ENCODE measurements around the gene RAB43.
"Not testable (repeated sequence)": the region's sequence is repeated elsewhere in the genome, so short reads cannot be mapped to it uniquely, and the experiment has no call there.

The RAB43 gene

GRCh38 chr3:129120254-129121004 lies 1.2 kb downstream of the RAB43 start:
- Histone ChIP-seq H3K27me3 (ENCODE audit: low read depth, low read length) (no peaks in the 10 kb centered on the region), H3K36me3 (ENCODE audit: control insufficient read depth in 1 of 2, insufficient read depth in 2 of 2, low read length in 2 of 2) (no peaks in the 10 kb centered on the region), H3K4me1 (ENCODE audit: control insufficient read depth in 1 of 2, insufficient read depth in 2 of 2, low read length in 2 of 2) (peaks cover 20% of the 10 kb centered on the region in 2 donors), H3K27ac (ENCODE audit: low read length) (peak overlapping the region; percentile 60), H3K4me3 (ENCODE audit: low read depth in 1 of 2, low read length in 2 of 2) (peak overlapping the region; percentile 51 to 83), H3K9me3 (ENCODE audit: control insufficient read depth in 1 of 2, low read length in 2 of 2) (no peaks in the 10 kb centered on the region)

GRCh38 chr3:129119365-129120100 lies 2.1 kb downstream of the RAB43 start:
- H3K36me3 ChIP-seq (ENCODE audit: control insufficient read depth in 1 of 2, insufficient read depth in 2 of 2, low read length in 2 of 2): no peaks in the 10 kb centered on the region
- H3K9me3 ChIP-seq (ENCODE audit: control insufficient read depth in 1 of 2, low read length in 2 of 2): no peaks in the 10 kb centered on the region
- peaks cover 20% of the 10 kb centered on the region in 2 donors for H3K4me1 ChIP-seq (ENCODE audit: control insufficient read depth in 1 of 2, insufficient read depth in 2 of 2, low read length in 2 of 2)
- peak overlapping the region; percentile 60 for H3K27ac ChIP-seq (ENCODE audit: low read length)
- H3K4me3 ChIP-seq (ENCODE audit: low read depth in 1 of 2, low read length in 2 of 2): peak overlapping the region; percentile 51 to 83
- H3K27me3 ChIP-seq (ENCODE audit: low read depth, low read length): no peaks in the 10 kb centered on the region

GRCh38 chr3:129118745-129119144 lies 2.9 kb downstream of the RAB43 start:
- no peak overlapping the region for H3K27ac ChIP-seq (ENCODE audit: low read length)
- H3K27me3 ChIP-seq (ENCODE audit: low read depth, low read length): no peaks in the 10 kb centered on the region
- H3K36me3 ChIP-seq (ENCODE audit: control insufficient read depth in 1 of 2, insufficient read depth in 2 of 2, low read length in 2 of 2): peaks cover 0 to 8% of the 10 kb centered on the region in 2 donors
- no peaks in the 10 kb centered on the region for H3K9me3 ChIP-seq (ENCODE audit: control insufficient read depth in 1 of 2, low read length in 2 of 2)
- no peak overlapping the region for H3K4me3 ChIP-seq (ENCODE audit: low read depth in 1 of 2, low read length in 2 of 2)
- peaks cover 20% of the 10 kb centered on the region in 2 donors for H3K4me1 ChIP-seq (ENCODE audit: control insufficient read depth in 1 of 2, insufficient read depth in 2 of 2, low read length in 2 of 2)

GRCh38 chr3:129117134-129117533 lies 4.5 kb downstream of the RAB43 start:
- Histone ChIP-seq H3K4me1 (ENCODE audit: control insufficient read depth in 1 of 2, insufficient read depth in 2 of 2, low read length in 2 of 2) (peaks cover 20% of the 10 kb centered on the region in 2 donors), H3K27ac (ENCODE audit: low read length) (no peak overlapping the region), H3K36me3 (ENCODE audit: control insufficient read depth in 1 of 2, insufficient read depth in 2 of 2, low read length in 2 of 2) (peaks cover 0 to 8% of the 10 kb centered on the region in 2 donors), H3K9me3 (ENCODE audit: control insufficient read depth in 1 of 2, low read length in 2 of 2) (no peaks in the 10 kb centered on the region), H3K27me3 (ENCODE audit: low read depth, low read length) (no peaks in the 10 kb centered on the region), H3K4me3 (ENCODE audit: low read depth in 1 of 2, low read length in 2 of 2) (no peak overlapping the region)

- H3K27ac ChIP-seq (ENCODE audit: low read length): no peak overlapping the region
- H3K27me3 ChIP-seq (ENCODE audit: low read depth, low read length): no peaks in the 10 kb centered on the region
- no peaks in the 10 kb centered on the region for H3K9me3 ChIP-seq (ENCODE audit: control insufficient read depth in 1 of 2, low read length in 2 of 2)
- H3K36me3 ChIP-seq (ENCODE audit: control insufficient read depth in 1 of 2, insufficient read depth in 2 of 2, low read length in 2 of 2): peaks cover 0 to 8% of the 10 kb centered on the region in 2 donors
- H3K4me3 ChIP-seq (ENCODE audit: low read depth in 1 of 2, low read length in 2 of 2): no peak overlapping the region
- H3K4me1 ChIP-seq (ENCODE audit: control insufficient read depth in 1 of 2, insufficient read depth in 2 of 2, low read length in 2 of 2): peaks cover 20% of the 10 kb centered on the region in 2 donors
Measured at GRCh38 chr3:129116482-129116946, 5.1 kb downstream of the RAB43 start.

- no peaks in the 10 kb centered on the region for H3K27me3 ChIP-seq (ENCODE audit: low read depth, low read length)
- no peaks in the 10 kb centered on the region for H3K9me3 ChIP-seq (ENCODE audit: control insufficient read depth in 1 of 2, low read length in 2 of 2)
- H3K27ac ChIP-seq (ENCODE audit: low read length): no peak overlapping the region
- peaks cover 0 to 8% of the 10 kb centered on the region in 2 donors for H3K36me3 ChIP-seq (ENCODE audit: control insufficient read depth in 1 of 2, insufficient read depth in 2 of 2, low read length in 2 of 2)
- peaks cover 11 to 13% of the 10 kb centered on the region in 2 donors for H3K4me1 ChIP-seq (ENCODE audit: control insufficient read depth in 1 of 2, insufficient read depth in 2 of 2, low read length in 2 of 2)
- H3K4me3 ChIP-seq (ENCODE audit: low read depth in 1 of 2, low read length in 2 of 2): no peak overlapping the region
Measured at GRCh38 chr3:129114455-129114854, 7.1 kb downstream of the RAB43 start.

GRCh38 chr3:129112308-129113052 lies 9.1 kb downstream of the RAB43 start:
- no peaks in the 10 kb centered on the region for H3K27me3 ChIP-seq (ENCODE audit: low read depth, low read length)
- H3K4me1 ChIP-seq (ENCODE audit: control insufficient read depth in 1 of 2, insufficient read depth in 2 of 2, low read length in 2 of 2): peaks cover 6 to 9% of the 10 kb centered on the region in 2 donors
- no peak overlapping the region for H3K27ac ChIP-seq (ENCODE audit: low read length)
- H3K9me3 ChIP-seq (ENCODE audit: control insufficient read depth in 1 of 2, low read length in 2 of 2): no peaks in the 10 kb centered on the region
- peaks cover 3 to 8% of the 10 kb centered on the region in 2 donors for H3K36me3 ChIP-seq (ENCODE audit: control insufficient read depth in 1 of 2, insufficient read depth in 2 of 2, low read length in 2 of 2)
- no peak overlapping the region for H3K4me3 ChIP-seq (ENCODE audit: low read depth in 1 of 2, low read length in 2 of 2)

- peaks cover 10 to 13% of the 10 kb centered on the region in 2 donors for H3K36me3 ChIP-seq (ENCODE audit: control insufficient read depth in 1 of 2, insufficient read depth in 2 of 2, low read length in 2 of 2)
Measured at GRCh38 chr3:129111076-129111780, 10.4 kb downstream of the RAB43 start.

GRCh38 chr3:129107793-129108192 lies 13.8 kb downstream of the RAB43 start:
- Histone ChIP-seq H3K4me1 (ENCODE audit: control insufficient read depth in 1 of 2, insufficient read depth in 2 of 2, low read length in 2 of 2) (no peaks in the 10 kb centered on the region), H3K27me3 (ENCODE audit: low read depth, low read length) (no peaks in the 10 kb centered on the region), H3K9me3 (ENCODE audit: control insufficient read depth in 1 of 2, low read length in 2 of 2) (no peaks in the 10 kb centered on the region), H3K4me3 (ENCODE audit: low read depth in 1 of 2, low read length in 2 of 2) (no peak overlapping the region), H3K36me3 (ENCODE audit: control insufficient read depth in 1 of 2, insufficient read depth in 2 of 2, low read length in 2 of 2) (peaks cover 5 to 10% of the 10 kb centered on the region in 2 donors), H3K27ac (ENCODE audit: low read length) (no peak overlapping the region)

More at GRCh38 chr3:129111076-129111780, 10.4 kb downstream of the RAB43 start:
- not testable (repeated sequence) for H3K4me3 ChIP-seq (ENCODE audit: low read depth in 1 of 2, low read length in 2 of 2); H3K4me1 ChIP-seq (ENCODE audit: control insufficient read depth in 1 of 2, insufficient read depth in 2 of 2, low read length in 2 of 2); H3K9me3 ChIP-seq (ENCODE audit: control insufficient read depth in 1 of 2, low read length in 2 of 2); H3K27me3 ChIP-seq (ENCODE audit: low read depth, low read length); H3K27ac ChIP-seq (ENCODE audit: low read length)

- Histone ChIP-seq H3K4me3 (ENCODE audit: low read depth in 1 of 2, low read length in 2 of 2) (no peak overlapping the region), H3K9me3 (ENCODE audit: control insufficient read depth in 1 of 2, low read length in 2 of 2) (no peaks in the 10 kb centered on the region), H3K36me3 (ENCODE audit: control insufficient read depth in 1 of 2, insufficient read depth in 2 of 2, low read length in 2 of 2) (peaks cover 5 to 10% of the 10 kb centered on the region in 2 donors), H3K27ac (ENCODE audit: low read length) (no peak overlapping the region), H3K27me3 (ENCODE audit: low read depth, low read length) (no peaks in the 10 kb centered on the region), H3K4me1 (ENCODE audit: control insufficient read depth in 1 of 2, insufficient read depth in 2 of 2, low read length in 2 of 2) (no peaks in the 10 kb centered on the region)
Measured at GRCh38 chr3:129106866-129107565, 14.6 kb downstream of the RAB43 start.

Data from muscle layer of duodenum (tissue), 2 donors.